HUES64 (cell line): ENCODE results near the gene SDK2.
"Not testable (repeated sequence)": the region's sequence is repeated elsewhere in the genome, so short reads cannot be mapped to it uniquely, and the experiment has no call there.

Source experiments
- H3K27ac ChIP-seq: 2 replicates; pipeline ENCODE4 v1.7.0; 2013; ENCODE audit warnings: low read depth, low read length, inconsistent platforms
- H3K27me3 ChIP-seq: 2 replicates; pipeline ENCODE4 v1.6.1; 2013; ENCODE audit warnings: mild to moderate bottlenecking, low read length; ENCODE audit not compliant: insufficient read depth
- H3K36me3 ChIP-seq: 2 replicates; pipeline ENCODE4 v1.6.1; 2013; ENCODE audit warnings: mild to moderate bottlenecking, low read length; ENCODE audit not compliant: insufficient read depth
- H3K4me1 ChIP-seq: 2 replicates; pipeline ENCODE4 v1.6.1; 2013; ENCODE audit warnings: mild to moderate bottlenecking, low read length, moderate library complexity; ENCODE audit not compliant: insufficient read depth
- H3K4me3 ChIP-seq: 2 replicates; pipeline ENCODE4 v1.5.1; 2013; ENCODE audit warnings: mild to moderate bottlenecking, low read length, moderate library complexity
- H3K9ac ChIP-seq: 2 replicates; pipeline ENCODE4 v1.6.1; 2013; ENCODE audit warnings: mild to moderate bottlenecking, low read depth, low read length
- H3K9me3 ChIP-seq: 2 replicates; pipeline ENCODE4 v1.6.1; 2013; ENCODE audit warnings: low read depth, low read length; ENCODE audit not compliant: insufficient read depth
- WGBS: fragments of 150-250, 120-280 bp; methylation state at CpG from one replicate; pipeline ENCODE4 v1.1.7; 2013; ENCODE audit warnings: missing lambda C conversion rate; 5-methylcytosine and 5-hydroxymethylcytosine counted together

Gene SDK2

GRCh38 chr17:73384926-73385325 is 259.3 kb downstream of the SDK2 start:
- no peak overlapping the region for H3K27ac ChIP-seq
- no peak overlapping the region for H3K4me3 ChIP-seq
- H3K9me3 ChIP-seq, result no peaks in the 10 kb centered on the region
- no peaks in the 10 kb centered on the region for H3K27me3 ChIP-seq
- H3K4me1 ChIP-seq, result no peaks in the 10 kb centered on the region
- no peak overlapping the region for H3K9ac ChIP-seq
- no peaks in the 10 kb centered on the region for H3K36me3 ChIP-seq
- WGBS, result 88% methylated on average over 8 of the region's 8 CpGs

GRCh38 chr17:73380439-73381106 is 263.7 kb downstream of the SDK2 start:
- Histone ChIP-seq H3K9me3 (no peaks in the 10 kb centered on the region), H3K27me3 (no peaks in the 10 kb centered on the region), H3K4me3 (no peak overlapping the region), H3K27ac (no peak overlapping the region), H3K4me1 (no peaks in the 10 kb centered on the region), H3K36me3 (no peaks in the 10 kb centered on the region), H3K9ac (no peak overlapping the region)
- 83% methylated on average over 27 of the region's 29 CpGs for WGBS

GRCh38 chr17:73379826-73380225 is 264.4 kb downstream of the SDK2 start:
- no peaks in the 10 kb centered on the region for H3K4me1 ChIP-seq
- no peaks in the 10 kb centered on the region for H3K36me3 ChIP-seq
- H3K27me3 ChIP-seq, result no peaks in the 10 kb centered on the region
- H3K9me3 ChIP-seq, result no peaks in the 10 kb centered on the region
- H3K4me3 ChIP-seq, result no peak overlapping the region
- H3K27ac ChIP-seq, result no peak overlapping the region
- 80% methylated on average over 7 of the region's 8 CpGs for WGBS
- H3K9ac ChIP-seq, result no peak overlapping the region

GRCh38 chr17:73378974-73379470 is 265.2 kb downstream of the SDK2 start:
- no peak overlapping the region for H3K4me3 ChIP-seq
- 92% methylated on average over 20 of the region's 20 CpGs for WGBS
- H3K9ac ChIP-seq, result no peak overlapping the region
- no peaks in the 10 kb centered on the region for H3K9me3 ChIP-seq
- no peak overlapping the region for H3K27ac ChIP-seq
- no peaks in the 10 kb centered on the region for H3K4me1 ChIP-seq
- H3K36me3 ChIP-seq, result no peaks in the 10 kb centered on the region
- H3K27me3 ChIP-seq, result no peaks in the 10 kb centered on the region

GRCh38 chr17:73376636-73377035 is 267.6 kb downstream of the SDK2 start:
- Histone ChIP-seq H3K27me3 (no peaks in the 10 kb centered on the region), H3K4me3 (no peak overlapping the region)
- 100% methylated on average over 3 of the region's 3 CpGs for WGBS

GRCh38 chr17:73376152-73376551 is 268.1 kb downstream of the SDK2 start:
- Histone ChIP-seq H3K36me3 (no peaks in the 10 kb centered on the region), H3K27me3 (no peaks in the 10 kb centered on the region), H3K27ac (no peak overlapping the region), H3K9me3 (no peaks in the 10 kb centered on the region), H3K9ac (no peak overlapping the region), H3K4me3 (no peak overlapping the region), H3K4me1 (no peaks in the 10 kb centered on the region)
- WGBS, result 92% methylated on average over 11 of the region's 11 CpGs

More at GRCh38 chr17:73376636-73377035, 267.6 kb downstream of the SDK2 start:
- Histone ChIP-seq H3K9me3 (no peaks in the 10 kb centered on the region), H3K36me3 (no peaks in the 10 kb centered on the region), H3K27ac (no peak overlapping the region), H3K4me1 (no peaks in the 10 kb centered on the region), H3K9ac (no peak overlapping the region)

GRCh38 chr17:73371836-73372235 is 272.4 kb downstream of the SDK2 start:
- H3K27me3 ChIP-seq, result no peaks in the 10 kb centered on the region
- no peak overlapping the region for H3K27ac ChIP-seq
- no peaks in the 10 kb centered on the region for H3K36me3 ChIP-seq
- H3K9me3 ChIP-seq, result no peaks in the 10 kb centered on the region
- H3K4me1 ChIP-seq, result no peaks in the 10 kb centered on the region
- 88% methylated on average over 9 of the region's 9 CpGs for WGBS
- no peak overlapping the region for H3K9ac ChIP-seq
- no peak overlapping the region for H3K4me3 ChIP-seq

GRCh38 chr17:73371285-73371684 is 273.0 kb downstream of the SDK2 start:
- 91% methylated on average over 6 of the region's 6 CpGs for WGBS
- Histone ChIP-seq H3K27me3 (no peaks in the 10 kb centered on the region), H3K9me3 (no peaks in the 10 kb centered on the region), H3K27ac (no peak overlapping the region), H3K36me3 (no peaks in the 10 kb centered on the region), H3K9ac (no peak overlapping the region), H3K4me3 (no peak overlapping the region), H3K4me1 (peaks cover under 1% of the 10 kb centered on the region; the same call in 1 of the 2 replicates)

GRCh38 chr17:73369817-73370490 is 274.3 kb downstream of the SDK2 start:
- H3K9me3 ChIP-seq, H3K4me3 ChIP-seq, H3K9ac ChIP-seq, H3K27ac ChIP-seq, H3K36me3 ChIP-seq, H3K27me3 ChIP-seq: not testable (repeated sequence)
- WGBS, result 42% methylated on average over 14 of the region's 14 CpGs
- peaks cover 11% of the 10 kb centered on the region; the same call in 1 of the 2 replicates for H3K4me1 ChIP-seq

GRCh38 chr17:73369111-73369521 is 275.1 kb downstream of the SDK2 start:
- Histone ChIP-seq H3K9me3 (no peaks in the 10 kb centered on the region), H3K36me3 (no peaks in the 10 kb centered on the region), H3K9ac (no peak overlapping the region), H3K4me1 (peaks cover 11% of the 10 kb centered on the region; the same call in 1 of the 2 replicates), H3K4me3 (no peak overlapping the region), H3K27ac (no peak overlapping the region), H3K27me3 (no peaks in the 10 kb centered on the region)
- 89% methylated on average over 14 of the region's 14 CpGs for WGBS

GRCh38 chr17:73368085-73368631 is 276.1 kb downstream of the SDK2 start:
- no peaks in the 10 kb centered on the region for H3K9me3 ChIP-seq
- peaks cover 15% of the 10 kb centered on the region for H3K4me1 ChIP-seq
- no peak overlapping the region for H3K4me3 ChIP-seq
- no peak overlapping the region for H3K9ac ChIP-seq
- no peaks in the 10 kb centered on the region for H3K36me3 ChIP-seq
- no peak overlapping the region for H3K27ac ChIP-seq
- 93% methylated on average over 18 of the region's 18 CpGs for WGBS
- H3K27me3 ChIP-seq, result no peaks in the 10 kb centered on the region
